K562 (cell line): ENCODE results near the gene RNF13. TPM values are rescaled to one million over a fixed set of nuclear protein-coding genes. Genes with fewer than 3 reads are reported as not detected.

Source experiments
- ARID4B ChIP-seq: sonication (generic); formaldehyde crosslinking; IDR thresholded peaks from 2 replicates; pipeline ENCODE4 v1.8.0; 2022; ENCODE audit warnings: mild to moderate bottlenecking, missing genetic modification reagents
- FOXK1 ChIP-seq: sonication (generic); formaldehyde crosslinking; IDR thresholded peaks from 2 replicates; pipeline ENCODE4 v1.8.0; 2022; ENCODE audit warnings: missing genetic modification reagents, mild to moderate bottlenecking, borderline replicate concordance
- NR2F6 ChIP-seq: fragments of 450-650 bp; formaldehyde crosslinking; IDR thresholded peaks from 2 replicates; pipeline ENCODE4 v1.4.0; 2020; ENCODE audit warnings: mild to moderate bottlenecking
- STAG1 ChIP-seq: sonication (generic); formaldehyde crosslinking; IDR thresholded peaks from 2 replicates; pipeline ENCODE4 v1.5.0; 2020; ENCODE audit warnings: missing genetic modification reagents, borderline replicate concordance
- TFE3 ChIP-seq: fragments of 450-650 bp; formaldehyde crosslinking; IDR thresholded peaks from 2 replicates; pipeline ENCODE4 v1.4.0; 2020; ENCODE audit warnings: mild to moderate bottlenecking, mixed read lengths
- ZFP1 ChIP-seq: fragments of 450-650 bp; formaldehyde crosslinking; IDR thresholded peaks from 2 replicates; pipeline ENCODE4 v1.4.0; 2020; ENCODE audit warnings: mild to moderate bottlenecking, mixed read lengths
- ZNF253 ChIP-seq: fragments of 250-450 bp; sonication (Bioruptor Pico); conservative IDR thresholded peaks from 2 replicates; pipeline ENCODE4 v1.6.1; 2021; ENCODE audit warnings: mild to moderate bottlenecking
- polyA plus RNA-seq, 8 experiments: library from polyadenylated mRNA; depleted of rRNA in 4 of 8; stranded (reverse) in 5 of 8; unstranded in 3 of 8; fragments of >200 nt; fragmentation: Nextera tagmentation in 2 of 8; fragmentation: Illumina TruSeq in 1 of 8; extraction: Ambion mirVana in 2 of 8; extraction: Trizol in 1 of 8; gene quantifications; 2 replicates each; pipeline versions ENCODE4 v1.2.1 to v1.2.3, GENCODE V29; 2011 to 2014; ENCODE audit warnings: inconsistent platforms in 1 of 8, missing spikeins in 1 of 8
- total RNA-seq, 7 experiments: library from RNA; depleted of rRNA in 6 of 7; stranded (reverse); fragments of >200 nt in 6 of 7; fragmentation: Illumina TruSeq in 2 of 7; extraction: Trizol in 2 of 7; gene quantifications; 2 replicates each; pipeline versions ENCODE4 v1.2.1 to v1.2.3, GENCODE V29; 2011 to 2021; ENCODE audit warnings: low replicate concordance in 1 of 7
- TF ChIP-seq, protein P1 (sequence below): IDR thresholded peaks from 2 replicates; pipeline ENCODE4 v1.6.1; 2012; ENCODE audit warnings: low read depth, low read length, improper control_type of control experiment, borderline replicate concordance

RNF13 gene
- total and polyA plus RNA-seq, 9 of the 15 experiments (the other 6 are each of a cell fraction or from before 2014, with no cell fraction given) = 12.7 to 35.8 (median 18.9) TPM

- TF ChIP-seq ZFP1 (no peak), NR2F6 (CRISPR knock-in tag) (no peak), ARID4B (CRISPR knock-in tag) (no peak), STAG1 (CRISPR knock-in tag) (no peak), ZNF253 (no peak), FOXK1 (CRISPR knock-in tag) (no peak), TFE3 (no peak)
- TF ChIP-seq, protein P1, sequence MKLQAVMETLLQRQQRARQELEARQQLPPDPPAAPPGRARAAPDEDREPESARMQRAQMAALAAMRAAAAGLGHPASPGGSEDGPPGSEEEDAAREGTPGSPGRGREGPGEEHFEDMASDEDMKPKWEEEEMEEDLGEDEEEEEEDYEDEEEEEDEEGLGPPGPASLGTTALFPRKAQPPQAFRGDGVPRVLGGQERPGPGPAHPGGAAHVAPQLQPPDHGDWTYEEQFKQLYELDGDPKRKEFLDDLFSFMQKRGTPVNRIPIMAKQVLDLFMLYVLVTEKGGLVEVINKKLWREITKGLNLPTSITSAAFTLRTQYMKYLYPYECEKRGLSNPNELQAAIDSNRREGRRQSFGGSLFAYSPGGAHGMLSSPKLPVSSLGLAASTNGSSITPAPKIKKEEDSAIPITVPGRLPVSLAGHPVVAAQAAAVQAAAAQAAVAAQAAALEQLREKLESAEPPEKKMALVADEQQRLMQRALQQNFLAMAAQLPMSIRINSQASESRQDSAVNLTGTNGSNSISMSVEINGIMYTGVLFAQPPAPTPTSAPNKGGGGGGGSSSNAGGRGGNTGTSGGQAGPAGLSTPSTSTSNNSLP = 0 out of 2 replicates have a peak, but pooled peaks have one; percentile 15
These were observed 154.2 kb downstream of the RNF13 start (continued) for GRCh38 chr3:149967086-149967685.
